AG04450 (cell line): Measurements from ENCODE around the gene AKAP6. TPM values are rescaled to one million over a fixed set of nuclear protein-coding genes. Genes with fewer than 3 reads are reported as not detected.

Experiments used
- CTCF ChIA-PET: fragments of 300-600, 350-600 bp; formaldehyde crosslinking; extraction: SDS; loops from one replicate; lab custom pipeline; 2022; ENCODE audit warnings: antibody characterized with exemption, inconsistent platforms; lab: Charles Lee
- POLR2A ChIA-PET: fragments of 350-600 bp; formaldehyde crosslinking; extraction: SDS; loops from one replicate; lab custom pipeline; 2021; ENCODE audit warnings: antibody characterized with exemption, inconsistent platforms; lab: Yijun Ruan, JAX
- DNase-seq: peaks from one replicate; pipeline ENCODE4 v3.0.0-alpha.2; 2011; ENCODE audit warnings: low read depth, low spot score
- H3K27ac ChIP-seq: one replicate; pipeline ENCODE4 v1.5.1; 2012; ENCODE audit warnings: low read depth, low read length, control low read depth
- H3K27me3 ChIP-seq: one replicate; pipeline ENCODE4 v1.6.0; 2012; ENCODE audit warnings: low read length; ENCODE audit not compliant: control insufficient read depth, insufficient read depth
- H3K4me3 ChIP-seq: 2 replicates; pipeline ENCODE4 v1.5.1; 2011; ENCODE audit warnings: mild to moderate bottlenecking, low read depth, low read length, control low read depth
- H3K9me3 ChIP-seq: 2 replicates; pipeline ENCODE4 v1.5.1; 2012; ENCODE audit warnings: low read length; ENCODE audit not compliant: control insufficient read depth, insufficient read depth
- polyA plus RNA-seq: library from polyadenylated mRNA; depleted of rRNA; stranded (reverse); fragments of >200 nt; gene quantifications from 2 replicates; pipeline ENCODE4 v1.2.3, GENCODE V29; 2011
- TF ChIP-seq, protein P1 (sequence below): IDR thresholded peaks from 2 replicates; pipeline ENCODE4 v1.5.1; 2011; ENCODE audit warnings: low read depth, low read length, control low read depth, inconsistent platforms

The AKAP6 gene
- polyA plus RNA-seq, 1 experiment = 0.78 TPM

- TF ChIP-seq, protein P1, sequence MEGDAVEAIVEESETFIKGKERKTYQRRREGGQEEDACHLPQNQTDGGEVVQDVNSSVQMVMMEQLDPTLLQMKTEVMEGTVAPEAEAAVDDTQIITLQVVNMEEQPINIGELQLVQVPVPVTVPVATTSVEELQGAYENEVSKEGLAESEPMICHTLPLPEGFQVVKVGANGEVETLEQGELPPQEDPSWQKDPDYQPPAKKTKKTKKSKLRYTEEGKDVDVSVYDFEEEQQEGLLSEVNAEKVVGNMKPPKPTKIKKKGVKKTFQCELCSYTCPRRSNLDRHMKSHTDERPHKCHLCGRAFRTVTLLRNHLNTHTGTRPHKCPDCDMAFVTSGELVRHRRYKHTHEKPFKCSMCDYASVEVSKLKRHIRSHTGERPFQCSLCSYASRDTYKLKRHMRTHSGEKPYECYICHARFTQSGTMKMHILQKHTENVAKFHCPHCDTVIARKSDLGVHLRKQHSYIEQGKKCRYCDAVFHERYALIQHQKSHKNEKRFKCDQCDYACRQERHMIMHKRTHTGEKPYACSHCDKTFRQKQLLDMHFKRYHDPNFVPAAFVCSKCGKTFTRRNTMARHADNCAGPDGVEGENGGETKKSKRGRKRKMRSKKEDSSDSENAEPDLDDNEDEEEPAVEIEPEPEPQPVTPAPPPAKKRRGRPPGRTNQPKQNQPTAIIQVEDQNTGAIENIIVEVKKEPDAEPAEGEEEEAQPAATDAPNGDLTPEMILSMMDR = no peak
- no peak overlapping the region for H3K4me3 ChIP-seq
- H3K27ac ChIP-seq = no peak overlapping the region
- no peaks in the 10 kb centered on the region for H3K9me3 ChIP-seq
- DNase-seq = no peak
- ChIA-PET CTCF (interaction anchor here (0.6 kb wide), 1 partner anchor 1397 kb away, joined by 3 read pairs; no protein-coding TSS in a partner anchor), POLR2A (no interaction called here)
- H3K27me3 ChIP-seq = no peaks in the 10 kb centered on the region
These were observed 484.3 kb downstream of the AKAP6 start for GRCh38 chr14:32813401-32813800.

DNA sequence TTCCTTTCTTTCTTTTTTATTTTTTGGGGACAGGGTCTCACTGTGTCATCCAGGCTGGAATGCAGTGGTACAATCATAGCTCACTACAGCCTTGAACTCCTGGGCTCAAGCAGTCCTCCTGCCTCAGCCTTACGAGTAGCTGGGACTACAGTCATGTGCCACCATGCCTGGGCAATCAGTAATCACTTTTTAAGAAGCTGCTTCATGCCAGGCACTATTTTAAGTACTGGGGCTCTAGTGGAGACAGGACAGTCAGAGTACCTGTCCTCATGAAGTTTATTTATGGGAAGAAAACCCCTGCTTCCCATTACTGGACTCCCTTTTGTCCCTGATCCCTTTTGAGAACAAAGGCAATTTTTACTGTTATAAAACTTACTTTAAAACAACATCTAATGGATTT lies 485.6 kb downstream of the AKAP6 start:
- ChIA-PET POLR2A (no interaction called here), CTCF (no interaction called here)
- DNase-seq = no peak
- TF ChIP-seq, protein P1 = no peak
- H3K27ac ChIP-seq = no peak overlapping the region
- H3K4me3 ChIP-seq = no peak overlapping the region
- H3K27me3 ChIP-seq = no peaks in the 10 kb centered on the region
- no peaks in the 10 kb centered on the region for H3K9me3 ChIP-seq

- Histone ChIP-seq H3K9me3 (no peaks in the 10 kb centered on the region), H3K4me3 (no peak overlapping the region), H3K27me3 (no peaks in the 10 kb centered on the region), H3K27ac (no peak overlapping the region)
- ChIA-PET CTCF (no interaction called here), POLR2A (no interaction called here)
- DNase-seq = no peak
- TF ChIP-seq, protein P1 = no peak
These were observed 487.5 kb downstream of the AKAP6 start for GRCh38 chr14:32816588-32816987.

GRCh38 chr14:32817780-32818179 lies 488.7 kb downstream of the AKAP6 start:
- ChIA-PET POLR2A (no interaction called here), CTCF (no interaction called here)
- no peak overlapping the region for H3K4me3 ChIP-seq
- no peaks in the 10 kb centered on the region for H3K27me3 ChIP-seq
- H3K27ac ChIP-seq = no peak overlapping the region
- TF ChIP-seq, protein P1 = no peak
- no peak for DNase-seq
- H3K9me3 ChIP-seq = no peaks in the 10 kb centered on the region

DNA sequence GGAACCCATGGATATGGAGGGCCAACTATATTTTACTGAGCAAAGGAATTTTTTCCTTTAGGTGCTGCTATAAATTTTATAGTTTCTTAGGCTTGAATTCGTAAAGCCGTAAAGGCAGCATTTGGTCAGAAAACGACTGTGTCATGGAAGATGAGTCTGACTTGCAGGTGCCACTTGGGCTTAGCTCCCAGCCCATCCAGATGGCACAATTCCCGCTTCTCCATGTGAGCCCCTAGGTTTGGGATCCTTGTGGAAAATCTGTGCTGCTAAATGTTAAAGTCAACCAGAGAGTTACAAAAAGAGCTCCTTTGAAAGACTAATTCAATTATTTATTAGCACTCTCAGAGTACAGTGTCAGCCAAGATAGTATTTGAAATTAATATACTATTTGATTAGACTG lies 489.5 kb downstream of the AKAP6 start:
- no peaks in the 10 kb centered on the region for H3K9me3 ChIP-seq
- TF ChIP-seq, protein P1 = no peak
- DNase-seq = no peak
- no peak overlapping the region for H3K4me3 ChIP-seq
- H3K27ac ChIP-seq = no peak overlapping the region
- POLR2A ChIA-PET = no interaction called here
- no peaks in the 10 kb centered on the region for H3K27me3 ChIP-seq
- CTCF ChIA-PET = interaction anchor here (1.0 kb wide), 2 partner anchors 9 to 230 kb away, joined by 3 read pairs; no protein-coding TSS in a partner anchor
